ENCODE data around the gene CHRM2.

CHRM2 gene

DNA sequence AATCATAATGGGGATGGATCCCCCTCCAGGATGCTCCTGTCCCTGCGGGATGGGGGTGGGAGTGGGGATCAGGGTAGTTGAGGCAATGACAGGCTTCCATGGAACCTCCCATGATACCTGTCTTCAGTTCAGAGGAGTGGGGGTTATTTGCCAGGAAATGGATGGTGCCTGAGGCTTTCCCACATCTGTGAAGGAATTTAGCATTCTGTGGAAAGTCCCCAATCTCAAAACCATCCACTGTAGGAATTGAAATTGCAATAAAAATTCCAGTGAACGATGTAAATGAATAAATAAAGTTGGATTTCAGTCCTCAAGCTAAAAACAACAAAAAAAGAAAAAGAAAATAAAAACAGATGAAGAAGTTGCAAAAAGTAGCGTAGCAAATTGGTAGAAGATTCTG, 81.9 kb downstream of the CHRM2 start:
- TF ChIP-seq, protein P1, sequence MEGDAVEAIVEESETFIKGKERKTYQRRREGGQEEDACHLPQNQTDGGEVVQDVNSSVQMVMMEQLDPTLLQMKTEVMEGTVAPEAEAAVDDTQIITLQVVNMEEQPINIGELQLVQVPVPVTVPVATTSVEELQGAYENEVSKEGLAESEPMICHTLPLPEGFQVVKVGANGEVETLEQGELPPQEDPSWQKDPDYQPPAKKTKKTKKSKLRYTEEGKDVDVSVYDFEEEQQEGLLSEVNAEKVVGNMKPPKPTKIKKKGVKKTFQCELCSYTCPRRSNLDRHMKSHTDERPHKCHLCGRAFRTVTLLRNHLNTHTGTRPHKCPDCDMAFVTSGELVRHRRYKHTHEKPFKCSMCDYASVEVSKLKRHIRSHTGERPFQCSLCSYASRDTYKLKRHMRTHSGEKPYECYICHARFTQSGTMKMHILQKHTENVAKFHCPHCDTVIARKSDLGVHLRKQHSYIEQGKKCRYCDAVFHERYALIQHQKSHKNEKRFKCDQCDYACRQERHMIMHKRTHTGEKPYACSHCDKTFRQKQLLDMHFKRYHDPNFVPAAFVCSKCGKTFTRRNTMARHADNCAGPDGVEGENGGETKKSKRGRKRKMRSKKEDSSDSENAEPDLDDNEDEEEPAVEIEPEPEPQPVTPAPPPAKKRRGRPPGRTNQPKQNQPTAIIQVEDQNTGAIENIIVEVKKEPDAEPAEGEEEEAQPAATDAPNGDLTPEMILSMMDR (conservative IDR thresholded peaks at IDR 0.05; ENCODE audit: low read depth, low read length) = no peak
- no peak for DNase-seq (ENCODE audit: low read depth)
- no peak overlapping the region for H3K4me3 ChIP-seq (ENCODE audit: low read depth, low read length)

DNA sequence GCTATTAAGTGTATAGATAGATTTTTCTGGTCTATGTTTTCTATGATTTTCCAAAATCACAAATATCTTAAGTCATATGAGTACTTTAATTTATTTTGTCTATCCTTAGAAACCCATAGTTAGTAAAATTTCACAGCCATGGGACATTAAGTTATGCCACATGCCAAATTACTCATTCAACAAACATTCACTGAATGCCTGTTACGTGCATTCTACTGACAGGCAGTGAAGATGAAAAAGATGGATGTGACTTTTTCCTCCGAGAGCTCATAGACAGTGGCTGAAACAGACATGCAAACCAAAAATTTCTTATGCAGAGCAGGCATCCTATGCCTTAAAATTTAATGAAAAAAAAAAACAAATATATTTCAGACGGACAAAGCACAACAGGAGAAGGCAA, 84.9 kb downstream of the CHRM2 start:
- H3K4me3 ChIP-seq (ENCODE audit: low read depth, low read length) = no peak overlapping the region
- DNase-seq (ENCODE audit: low read depth) = peak; percentile 73
- TF ChIP-seq, protein P1 (conservative IDR thresholded peaks at IDR 0.05; ENCODE audit: low read depth, low read length) = no peak

DNA sequence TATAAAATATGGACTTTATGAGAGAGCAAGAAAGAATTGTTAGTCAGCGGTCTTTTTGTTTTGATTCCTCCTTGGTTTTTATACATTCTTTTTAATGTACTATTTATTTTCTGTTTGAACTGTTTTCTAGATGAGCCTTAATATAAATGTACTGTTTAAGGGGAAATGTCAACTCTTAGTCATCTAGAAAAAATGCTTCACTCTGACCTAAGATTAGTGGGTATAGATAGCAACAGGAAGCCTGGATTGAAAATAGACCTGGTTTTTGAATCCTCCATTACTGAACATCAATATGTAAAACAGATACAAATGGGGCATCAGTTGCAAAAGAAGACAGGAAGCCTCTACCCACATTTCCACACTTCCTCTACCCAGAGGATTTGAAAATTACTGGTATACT, 87.8 kb downstream of the CHRM2 start:
- TF ChIP-seq, protein P1 (conservative IDR thresholded peaks at IDR 0.05; ENCODE audit: low read depth, low read length) = no peak
- H3K4me3 ChIP-seq (ENCODE audit: low read depth, low read length) = no peak overlapping the region
- peak; percentile 72 for DNase-seq (ENCODE audit: low read depth)

DNA sequence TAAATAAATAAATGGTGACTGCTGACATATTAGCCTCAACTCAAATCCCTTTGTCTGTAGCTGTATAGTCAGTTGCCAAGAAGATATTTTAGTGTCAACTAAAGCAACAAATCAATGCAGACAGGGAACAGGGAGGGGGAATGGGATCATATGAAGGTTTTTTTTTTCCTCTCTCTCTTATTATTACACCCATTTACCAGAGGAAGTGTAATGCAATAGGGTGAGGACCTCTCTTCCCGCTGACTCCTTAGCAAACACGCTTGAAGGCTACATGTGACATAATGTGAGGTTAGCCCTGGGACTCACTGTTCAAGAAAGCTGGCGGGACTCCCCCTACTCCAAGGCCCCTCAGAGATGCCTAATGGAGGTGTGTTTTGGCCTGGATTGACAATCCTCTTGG, 88.2 kb downstream of the CHRM2 start:
- peak; percentile 76 for DNase-seq (ENCODE audit: low read depth)
- H3K4me3 ChIP-seq (ENCODE audit: low read depth, low read length) = no peak overlapping the region
- TF ChIP-seq, protein P1 (conservative IDR thresholded peaks at IDR 0.05; ENCODE audit: low read depth, low read length) = no peak

DNA sequence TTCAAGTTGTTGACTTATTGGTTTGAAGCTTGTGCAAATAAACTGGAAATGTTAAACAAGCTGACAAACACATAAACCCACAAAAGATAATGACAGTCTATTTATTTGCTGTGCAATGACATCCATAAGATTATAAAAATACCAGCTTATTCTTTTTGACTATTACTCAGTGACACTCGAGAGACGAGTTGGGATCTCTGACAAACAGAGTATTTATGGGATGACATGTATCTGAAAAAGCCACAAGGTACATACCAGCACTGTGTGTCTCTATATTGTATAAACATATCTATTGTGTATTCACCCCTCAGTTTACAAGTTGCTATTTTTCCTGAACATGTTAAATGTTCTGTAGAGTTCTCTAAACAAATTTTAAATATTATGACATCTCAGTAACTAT, 88.9 kb downstream of the CHRM2 start:
- peak; percentile 26 for DNase-seq (ENCODE audit: low read depth)
- H3K4me3 ChIP-seq (ENCODE audit: low read depth, low read length) = no peak overlapping the region
- TF ChIP-seq, protein P1 (conservative IDR thresholded peaks at IDR 0.05; ENCODE audit: low read depth, low read length) = no peak

DNA sequence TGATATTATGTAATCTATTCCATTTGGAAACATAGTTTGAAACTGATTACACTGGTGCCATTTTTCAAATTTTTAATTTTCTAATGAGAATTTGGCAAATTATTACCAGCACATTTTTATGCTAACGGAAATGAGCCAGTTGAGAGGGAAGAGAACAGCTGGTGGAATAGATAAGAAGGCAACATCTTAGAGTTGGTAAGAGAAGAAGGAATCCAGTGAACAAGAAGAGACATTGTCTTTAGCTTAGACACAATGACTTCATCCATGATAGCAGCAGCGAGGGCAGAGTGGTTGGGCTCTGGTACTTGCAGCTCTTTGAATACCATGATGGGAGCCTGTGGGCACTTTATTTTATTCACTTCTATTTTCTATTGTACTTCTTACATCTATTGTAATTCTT, 89.6 kb downstream of the CHRM2 start:
- H3K4me3 ChIP-seq (ENCODE audit: low read depth, low read length) = no peak overlapping the region
- DNase-seq (ENCODE audit: low read depth) = peak; percentile 35
- TF ChIP-seq, protein P1 (conservative IDR thresholded peaks at IDR 0.05; ENCODE audit: low read depth, low read length) = no peak

DNA sequence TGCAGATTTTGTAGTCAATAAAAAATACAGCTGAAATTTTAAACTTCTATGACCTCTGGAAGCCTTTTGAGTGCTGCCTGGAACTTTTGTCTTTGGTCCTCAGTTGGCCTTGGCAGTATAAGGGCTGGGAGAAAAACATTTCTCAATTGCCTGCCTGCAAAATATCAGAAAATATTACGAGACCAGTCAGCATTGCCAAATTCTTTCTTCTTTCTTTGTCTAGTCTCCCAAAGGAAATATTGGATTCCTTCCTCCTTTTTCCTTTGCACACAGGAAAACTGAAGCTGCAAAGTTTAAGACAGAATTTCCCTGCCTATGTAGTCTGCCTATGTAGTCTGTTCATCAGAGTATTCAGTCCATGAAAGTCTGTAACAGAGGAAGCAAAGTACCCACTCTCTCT, 95.9 kb downstream of the CHRM2 start:
- peak; percentile 9 for DNase-seq (ENCODE audit: low read depth)
- TF ChIP-seq, protein P1 (conservative IDR thresholded peaks at IDR 0.05; ENCODE audit: low read depth, low read length) = no peak
- no peak overlapping the region for H3K4me3 ChIP-seq (ENCODE audit: low read depth, low read length)
